Measurements from ENCODE around the gene CMTM7.

DNA sequence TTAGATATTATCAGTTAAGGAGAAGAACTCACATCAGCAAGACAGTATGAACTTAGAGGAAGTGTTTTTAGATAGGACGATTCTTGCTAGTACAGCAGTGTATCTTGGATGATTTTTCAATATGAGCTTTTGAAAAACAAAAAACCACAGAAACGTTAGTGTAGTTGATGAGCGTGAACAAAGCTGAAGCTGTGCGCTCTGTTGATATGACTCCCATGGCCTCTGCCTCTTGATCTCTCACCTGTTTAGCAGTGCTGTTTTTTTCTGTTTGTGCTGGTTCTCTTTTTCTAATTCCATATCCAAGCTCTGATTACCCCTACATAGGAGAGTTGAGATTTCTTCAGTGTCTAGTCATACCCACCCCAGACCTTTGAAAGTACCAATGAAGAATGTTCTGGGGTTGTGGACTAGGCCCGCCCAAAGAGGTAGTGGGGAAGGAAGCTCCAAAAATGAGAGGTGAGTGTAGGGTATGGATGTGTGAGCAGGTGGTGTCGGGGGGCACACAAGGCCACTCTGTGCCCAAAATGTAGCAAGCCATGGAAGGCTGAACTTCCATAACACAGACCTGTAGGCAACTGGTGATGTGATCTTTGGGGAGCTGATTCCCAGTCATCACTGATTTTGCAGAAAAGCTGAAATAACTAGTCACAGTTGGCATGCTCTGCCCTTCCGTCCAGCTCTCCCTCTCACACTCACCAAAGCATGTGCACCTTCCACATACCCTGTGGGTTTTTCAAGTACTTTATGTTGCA is 20.0 kb upstream of the CMTM7 start:
- TF ChIP-seq, protein P1, sequence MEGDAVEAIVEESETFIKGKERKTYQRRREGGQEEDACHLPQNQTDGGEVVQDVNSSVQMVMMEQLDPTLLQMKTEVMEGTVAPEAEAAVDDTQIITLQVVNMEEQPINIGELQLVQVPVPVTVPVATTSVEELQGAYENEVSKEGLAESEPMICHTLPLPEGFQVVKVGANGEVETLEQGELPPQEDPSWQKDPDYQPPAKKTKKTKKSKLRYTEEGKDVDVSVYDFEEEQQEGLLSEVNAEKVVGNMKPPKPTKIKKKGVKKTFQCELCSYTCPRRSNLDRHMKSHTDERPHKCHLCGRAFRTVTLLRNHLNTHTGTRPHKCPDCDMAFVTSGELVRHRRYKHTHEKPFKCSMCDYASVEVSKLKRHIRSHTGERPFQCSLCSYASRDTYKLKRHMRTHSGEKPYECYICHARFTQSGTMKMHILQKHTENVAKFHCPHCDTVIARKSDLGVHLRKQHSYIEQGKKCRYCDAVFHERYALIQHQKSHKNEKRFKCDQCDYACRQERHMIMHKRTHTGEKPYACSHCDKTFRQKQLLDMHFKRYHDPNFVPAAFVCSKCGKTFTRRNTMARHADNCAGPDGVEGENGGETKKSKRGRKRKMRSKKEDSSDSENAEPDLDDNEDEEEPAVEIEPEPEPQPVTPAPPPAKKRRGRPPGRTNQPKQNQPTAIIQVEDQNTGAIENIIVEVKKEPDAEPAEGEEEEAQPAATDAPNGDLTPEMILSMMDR (IDR thresholded peaks at IDR 0.05; ENCODE audit: low read depth, low read length): no peak
- TF ChIP-seq POLR2A (IDR thresholded peaks at IDR 0.05; ENCODE audit: extremely low read depth, insufficient read length): no peak
